Measurements from ENCODE around the gene IRF9.

The IRF9 gene

DNA sequence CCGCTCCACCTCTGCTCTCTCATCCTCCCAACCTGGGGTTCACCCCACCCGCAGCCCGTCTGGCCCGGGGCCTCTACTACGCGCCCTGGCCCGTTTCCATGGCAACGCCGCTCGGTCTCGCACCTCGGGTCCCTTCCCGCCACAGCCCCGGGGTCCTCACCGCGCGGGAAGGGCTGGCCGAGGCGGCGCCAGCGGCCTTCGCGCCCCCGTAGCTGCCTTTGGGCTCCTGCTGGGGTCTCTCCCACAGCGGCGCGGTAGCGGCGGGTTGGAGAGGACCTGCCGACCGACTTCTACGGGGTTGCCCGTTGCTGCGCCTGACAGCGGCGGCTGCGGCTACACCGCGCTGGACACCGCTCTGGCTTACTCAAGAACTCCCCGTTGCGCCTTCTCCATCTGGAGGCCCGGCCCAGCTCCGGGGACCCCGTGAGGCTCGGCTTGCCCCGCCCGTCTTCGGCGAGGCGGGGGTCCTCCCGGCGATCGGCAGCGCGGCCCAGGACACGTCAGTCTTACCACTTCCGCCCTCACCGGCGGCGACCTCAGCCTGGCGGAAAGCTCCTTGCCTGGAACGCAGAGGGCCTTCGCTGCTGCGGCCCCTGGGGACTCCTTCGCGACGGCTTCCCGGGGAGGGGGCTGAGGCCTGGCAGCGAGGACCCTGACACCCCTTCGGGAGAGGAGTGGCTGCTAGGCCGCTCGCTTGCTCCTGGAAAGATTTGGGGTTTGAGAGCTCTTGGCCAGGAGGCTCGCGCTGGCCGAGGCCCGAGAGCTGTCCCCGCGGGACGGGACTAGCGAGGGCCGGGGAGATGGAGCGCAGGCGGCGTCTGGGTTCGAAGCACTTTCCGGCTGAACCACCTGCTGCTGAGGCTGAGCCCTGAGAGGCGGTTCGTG, 34.4 kb downstream of the IRF9 start, which contains the start of gene TM9SF1 (continued):
- TF ChIP-seq, protein P1, sequence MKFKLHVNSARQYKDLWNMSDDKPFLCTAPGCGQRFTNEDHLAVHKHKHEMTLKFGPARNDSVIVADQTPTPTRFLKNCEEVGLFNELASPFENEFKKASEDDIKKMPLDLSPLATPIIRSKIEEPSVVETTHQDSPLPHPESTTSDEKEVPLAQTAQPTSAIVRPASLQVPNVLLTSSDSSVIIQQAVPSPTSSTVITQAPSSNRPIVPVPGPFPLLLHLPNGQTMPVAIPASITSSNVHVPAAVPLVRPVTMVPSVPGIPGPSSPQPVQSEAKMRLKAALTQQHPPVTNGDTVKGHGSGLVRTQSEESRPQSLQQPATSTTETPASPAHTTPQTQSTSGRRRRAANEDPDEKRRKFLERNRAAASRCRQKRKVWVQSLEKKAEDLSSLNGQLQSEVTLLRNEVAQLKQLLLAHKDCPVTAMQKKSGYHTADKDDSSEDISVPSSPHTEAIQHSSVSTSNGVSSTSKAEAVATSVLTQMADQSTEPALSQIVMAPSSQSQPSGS (tag by site-specific recombination; IDR thresholded peaks at IDR 0.05; ENCODE audit: low read depth): peak; percentile 63; the same call in 1 of the 2 replicates
- TF ChIP-seq ZNF133 (tag by site-specific recombination; IDR thresholded peaks at IDR 0.05) (no peak), ZNF677 (tag by site-specific recombination; IDR thresholded peaks at IDR 0.05) (no peak), BCL11A (tag by site-specific recombination; IDR thresholded peaks at IDR 0.05; ENCODE audit: low read depth) (no peak), ZNF366 (tag by site-specific recombination; conservative IDR thresholded peaks at IDR 0.05) (no peak), GFI1B (tag by site-specific recombination; IDR thresholded peaks at IDR 0.05) (no peak), ZFP69B (tag by site-specific recombination; IDR thresholded peaks at IDR 0.05) (peak; percentile 26; the same call in 1 of the 2 replicates), ZNF624 (tag by site-specific recombination; IDR thresholded peaks at IDR 0.05) (no peak), ZNF585B (tag by site-specific recombination; IDR thresholded peaks at IDR 0.05) (no peak), ZNF121 (tag by site-specific recombination; IDR thresholded peaks at IDR 0.05) (peak; percentile 48; the same call in 1 of the 2 replicates), ZNF629 (tag by site-specific recombination; IDR thresholded peaks at IDR 0.05) (peak; percentile 85), IKZF3 (tag by site-specific recombination; IDR thresholded peaks at IDR 0.05) (no peak), ZNF510 (tag by site-specific recombination; IDR thresholded peaks at IDR 0.05; ENCODE audit: insufficient replicate concordance) (no peak), ZNF394 (tag by site-specific recombination; IDR thresholded peaks at IDR 0.05; ENCODE audit: borderline replicate concordance) (peak; percentile 52; the same call in 1 of the 2 replicates), ZNF558 (tag by site-specific recombination; IDR thresholded peaks at IDR 0.05) (no peak), ZNF155 (tag by site-specific recombination; IDR thresholded peaks at IDR 0.05) (no peak), ZNF132 (tag by site-specific recombination; IDR thresholded peaks at IDR 0.05; ENCODE audit: borderline replicate concordance) (no peak), ZFP37 (tag by site-specific recombination; IDR thresholded peaks at IDR 0.05) (no peak), ZBTB1 (tag by site-specific recombination; IDR thresholded peaks at IDR 0.05) (no peak), ZNF174 (tag by site-specific recombination; IDR thresholded peaks at IDR 0.05) (no peak)
- TF ChIP-seq, protein P2, sequence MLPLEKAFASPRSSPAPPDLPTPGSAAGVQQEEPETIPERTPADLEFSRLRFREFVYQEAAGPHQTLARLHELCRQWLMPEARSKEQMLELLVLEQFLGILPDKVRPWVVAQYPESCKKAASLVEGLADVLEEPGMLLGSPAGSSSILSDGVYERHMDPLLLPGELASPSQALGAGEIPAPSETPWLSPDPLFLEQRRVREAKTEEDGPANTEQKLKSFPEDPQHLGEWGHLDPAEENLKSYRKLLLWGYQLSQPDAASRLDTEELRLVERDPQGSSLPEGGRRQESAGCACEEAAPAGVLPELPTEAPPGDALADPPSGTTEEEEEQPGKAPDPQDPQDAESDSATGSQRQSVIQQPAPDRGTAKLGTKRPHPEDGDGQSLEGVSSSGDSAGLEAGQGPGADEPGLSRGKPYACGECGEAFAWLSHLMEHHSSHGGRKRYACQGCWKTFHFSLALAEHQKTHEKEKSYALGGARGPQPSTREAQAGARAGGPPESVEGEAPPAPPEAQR (tag by site-specific recombination; IDR thresholded peaks at IDR 0.05): no peak
- TF ChIP-seq, protein P3, sequence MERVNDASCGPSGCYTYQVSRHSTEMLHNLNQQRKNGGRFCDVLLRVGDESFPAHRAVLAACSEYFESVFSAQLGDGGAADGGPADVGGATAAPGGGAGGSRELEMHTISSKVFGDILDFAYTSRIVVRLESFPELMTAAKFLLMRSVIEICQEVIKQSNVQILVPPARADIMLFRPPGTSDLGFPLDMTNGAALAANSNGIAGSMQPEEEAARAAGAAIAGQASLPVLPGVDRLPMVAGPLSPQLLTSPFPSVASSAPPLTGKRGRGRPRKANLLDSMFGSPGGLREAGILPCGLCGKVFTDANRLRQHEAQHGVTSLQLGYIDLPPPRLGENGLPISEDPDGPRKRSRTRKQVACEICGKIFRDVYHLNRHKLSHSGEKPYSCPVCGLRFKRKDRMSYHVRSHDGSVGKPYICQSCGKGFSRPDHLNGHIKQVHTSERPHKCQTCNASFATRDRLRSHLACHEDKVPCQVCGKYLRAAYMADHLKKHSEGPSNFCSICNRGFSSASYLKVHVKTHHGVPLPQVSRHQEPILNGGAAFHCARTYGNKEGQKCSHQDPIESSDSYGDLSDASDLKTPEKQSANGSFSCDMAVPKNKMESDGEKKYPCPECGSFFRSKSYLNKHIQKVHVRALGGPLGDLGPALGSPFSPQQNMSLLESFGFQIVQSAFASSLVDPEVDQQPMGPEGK (tag by site-specific recombination; IDR thresholded peaks at IDR 0.05): peak; percentile 92
- TF ChIP-seq, protein P4, sequence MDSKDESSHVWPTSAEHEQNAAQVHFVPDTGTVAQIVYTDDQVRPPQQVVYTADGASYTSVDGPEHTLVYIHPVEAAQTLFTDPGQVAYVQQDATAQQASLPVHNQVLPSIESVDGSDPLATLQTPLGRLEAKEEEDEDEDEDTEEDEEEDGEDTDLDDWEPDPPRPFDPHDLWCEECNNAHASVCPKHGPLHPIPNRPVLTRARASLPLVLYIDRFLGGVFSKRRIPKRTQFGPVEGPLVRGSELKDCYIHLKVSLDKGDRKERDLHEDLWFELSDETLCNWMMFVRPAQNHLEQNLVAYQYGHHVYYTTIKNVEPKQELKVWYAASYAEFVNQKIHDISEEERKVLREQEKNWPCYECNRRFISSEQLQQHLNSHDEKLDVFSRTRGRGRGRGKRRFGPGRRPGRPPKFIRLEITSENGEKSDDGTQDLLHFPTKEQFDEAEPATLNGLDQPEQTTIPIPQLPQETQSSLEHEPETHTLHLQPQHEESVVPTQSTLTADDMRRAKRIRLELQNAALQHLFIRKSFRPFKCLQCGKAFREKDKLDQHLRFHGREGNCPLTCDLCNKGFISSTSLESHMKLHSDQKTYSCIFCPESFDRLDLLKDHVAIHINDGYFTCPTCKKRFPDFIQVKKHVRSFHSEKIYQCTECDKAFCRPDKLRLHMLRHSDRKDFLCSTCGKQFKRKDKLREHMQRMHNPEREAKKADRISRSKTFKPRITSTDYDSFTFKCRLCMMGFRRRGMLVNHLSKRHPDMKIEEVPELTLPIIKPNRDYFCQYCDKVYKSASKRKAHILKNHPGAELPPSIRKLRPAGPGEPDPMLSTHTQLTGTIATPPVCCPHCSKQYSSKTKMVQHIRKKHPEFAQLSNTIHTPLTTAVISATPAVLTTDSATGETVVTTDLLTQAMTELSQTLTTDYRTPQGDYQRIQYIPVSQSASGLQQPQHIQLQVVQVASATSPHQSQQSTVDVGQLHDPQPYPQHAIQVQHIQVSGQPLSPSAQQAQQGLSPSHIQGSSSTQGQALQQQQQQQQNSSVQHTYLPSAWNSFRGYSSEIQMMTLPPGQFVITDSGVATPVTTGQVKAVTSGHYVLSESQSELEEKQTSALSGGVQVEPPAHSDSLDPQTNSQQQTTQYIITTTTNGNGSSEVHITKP (tag by site-specific recombination; IDR thresholded peaks at IDR 0.05): peak; percentile 85
- TF ChIP-seq, protein P5, sequence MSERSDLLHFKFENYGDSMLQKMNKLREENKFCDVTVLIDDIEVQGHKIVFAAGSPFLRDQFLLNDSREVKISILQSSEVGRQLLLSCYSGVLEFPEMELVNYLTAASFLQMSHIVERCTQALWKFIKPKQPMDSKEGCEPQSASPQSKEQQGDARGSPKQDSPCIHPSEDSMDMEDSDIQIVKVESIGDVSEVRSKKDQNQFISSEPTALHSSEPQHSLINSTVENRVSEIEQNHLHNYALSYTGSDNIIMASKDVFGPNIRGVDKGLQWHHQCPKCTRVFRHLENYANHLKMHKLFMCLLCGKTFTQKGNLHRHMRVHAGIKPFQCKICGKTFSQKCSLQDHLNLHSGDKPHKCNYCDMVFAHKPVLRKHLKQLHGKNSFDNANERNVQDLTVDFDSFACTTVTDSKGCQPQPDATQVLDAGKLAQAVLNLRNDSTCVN (tag by site-specific recombination; optimal IDR thresholded peaks at IDR 0.05): peak; percentile 84
- TF ChIP-seq, protein P6, sequence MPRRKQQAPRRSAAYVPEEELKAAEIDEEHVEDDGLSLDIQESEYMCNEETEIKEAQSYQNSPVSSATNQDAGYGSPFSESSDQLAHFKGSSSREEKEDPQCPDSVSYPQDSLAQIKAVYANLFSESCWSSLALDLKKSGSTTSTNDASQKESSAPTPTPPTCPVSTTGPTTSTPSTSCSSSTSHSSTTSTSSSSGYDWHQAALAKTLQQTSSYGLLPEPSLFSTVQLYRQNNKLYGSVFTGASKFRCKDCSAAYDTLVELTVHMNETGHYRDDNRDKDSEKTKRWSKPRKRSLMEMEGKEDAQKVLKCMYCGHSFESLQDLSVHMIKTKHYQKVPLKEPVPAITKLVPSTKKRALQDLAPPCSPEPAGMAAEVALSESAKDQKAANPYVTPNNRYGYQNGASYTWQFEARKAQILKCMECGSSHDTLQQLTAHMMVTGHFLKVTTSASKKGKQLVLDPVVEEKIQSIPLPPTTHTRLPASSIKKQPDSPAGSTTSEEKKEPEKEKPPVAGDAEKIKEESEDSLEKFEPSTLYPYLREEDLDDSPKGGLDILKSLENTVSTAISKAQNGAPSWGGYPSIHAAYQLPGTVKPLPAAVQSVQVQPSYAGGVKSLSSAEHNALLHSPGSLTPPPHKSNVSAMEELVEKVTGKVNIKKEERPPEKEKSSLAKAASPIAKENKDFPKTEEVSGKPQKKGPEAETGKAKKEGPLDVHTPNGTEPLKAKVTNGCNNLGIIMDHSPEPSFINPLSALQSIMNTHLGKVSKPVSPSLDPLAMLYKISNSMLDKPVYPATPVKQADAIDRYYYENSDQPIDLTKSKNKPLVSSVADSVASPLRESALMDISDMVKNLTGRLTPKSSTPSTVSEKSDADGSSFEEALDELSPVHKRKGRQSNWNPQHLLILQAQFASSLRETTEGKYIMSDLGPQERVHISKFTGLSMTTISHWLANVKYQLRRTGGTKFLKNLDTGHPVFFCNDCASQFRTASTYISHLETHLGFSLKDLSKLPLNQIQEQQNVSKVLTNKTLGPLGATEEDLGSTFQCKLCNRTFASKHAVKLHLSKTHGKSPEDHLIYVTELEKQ (tag by site-specific recombination; IDR thresholded peaks at IDR 0.05; ENCODE audit: borderline replicate concordance): 0 out of 2 replicates have a peak, but pooled peaks have one; percentile 45
